Stimulated activated CD8-positive, alpha-beta memory T cell treated with anti-CD3 and anti-CD28 coated beads, Interleukin-7, amount 100 ng/mL, for 4 hours (primary cell): ENCODE measurements around the gene SLFN12L.

ENCODE experiments used
- DNase-seq, 2 donors: peaks; one replicate each; pipeline ENCODE4 v3.0.0-alpha.2; 2020; ENCODE audit warnings: low read depth in 2 of 2

The SLFN12L gene

GRCh38 chr17:35432176-35433074 is 105.1 kb downstream of the SLFN12L start, which contains the start of gene SLFN12:
Gene SLFN12 (minus strand): TSS chr17:35432500. CDS start chr17:35423028, 9,472 bp downstream.
- peak in 1 of 2 donors; percentile 23 for DNase-seq

GRCh38 chr17:35429702-35430101 is 107.8 kb downstream of the SLFN12L start:
- DNase-seq: no peak

- DNase-seq: no peak
Measured at GRCh38 chr17:35428229-35428628, 109.2 kb downstream of the SLFN12L start.

GRCh38 chr17:35423761-35424160 is 113.7 kb downstream of the SLFN12L start:
- DNase-seq: no peak
